Measurements from ENCODE around the gene GALNT14. TPM values are rescaled to one million over a fixed set of nuclear protein-coding genes. Genes with fewer than 3 reads are reported as not detected.

Gene GALNT14
- total and polyA plus RNA-seq, 9 of the 15 experiments (the other 6 are each of a cell fraction or from before 2014, with no cell fraction given) = 0.11 TPM; not detected in 8

- no peak for TF ChIP-seq NR1H2 (CRISPR knock-in tag; IDR thresholded peaks at IDR 0.05)
- TF ChIP-seq SAFB2 (IDR thresholded peaks at IDR 0.05; ENCODE audit: borderline replicate concordance, low read depth, low read length, severe bottlenecking) = no peak
- TF ChIP-seq PYGO2 (tag; IDR thresholded peaks at IDR 0.05) = no peak
- TF ChIP-seq MEF2A (IDR thresholded peaks at IDR 0.05; ENCODE audit: control insufficient read depth, low read depth, low read length) = no peak
- no peak for TF ChIP-seq ZC3H8 (IDR thresholded peaks at IDR 0.05)
Observed at GRCh38 chr2:30958918-30959265, 179.3 kb downstream of the GALNT14 start (continued).

- peaks cover 2 to 44% of the 10 kb centered on the region in 2 experiments; a peak in 4 of 5 replicates for H3K27me3 ChIP-seq (ENCODE audit: control insufficient read depth in 2 of 2, insufficient read depth in 2 of 2, low read length in 2 of 2)
- H3K9me1 ChIP-seq (ENCODE audit: control insufficient read depth, insufficient read depth, low read length) = no peaks in the 10 kb centered on the region
- no TSS peak for BruUV-seq (replicated peaks)
- ChIA-PET CTCF (ENCODE audit: low intra/inter-chr PET ratio) (no interaction called here), POLR2A (interaction anchor here (0.7 kb wide), 1 partner anchor 207 kb away, joined by 3 read pairs; no protein-coding TSS in a partner anchor)
- in situ Hi-C loops (cut with MboI) (no loop called here), intact Hi-C loops (cut with micrococcal nuclease) (no loop called here)
- H3K9me3 ChIP-seq (replicated peaks; ENCODE audit: control insufficient read depth, insufficient read depth, low read depth, low read length) = no peaks in the 10 kb centered on the region
- TF ChIP-seq ZNF224 (CRISPR knock-in tag; IDR thresholded peaks at IDR 0.05) = no peak
- no peak for TF ChIP-seq CEBPB (tag; IDR thresholded peaks at IDR 0.05)
- TF ChIP-seq SAFB (IDR thresholded peaks at IDR 0.05; ENCODE audit: borderline replicate concordance, low read depth, low read length) = no peak
- no peak for TF ChIP-seq CBFA2T3 (IDR thresholded peaks at IDR 0.05)
- TF ChIP-seq FOS (IDR thresholded peaks at IDR 0.05; ENCODE audit: extremely low read depth, insufficient read length) = no peak
- TF ChIP-seq ZNF263 (CRISPR knock-in tag; IDR thresholded peaks at IDR 0.05; ENCODE audit: borderline replicate concordance) = no peak
- TF ChIP-seq CBX2 (IDR thresholded peaks at IDR 0.05; ENCODE audit: insufficient read depth, low read length, poor library complexity, severe bottlenecking) = no peak
- ATAC-seq (no peak), DNase-seq (ENCODE audit: extremely low read depth in 1 of 4, low spot score in 3 of 4) (no peak), FAIRE-seq (no peak)
- H3K4me2 ChIP-seq (ENCODE audit: insufficient read depth, low read length) = no peak overlapping the region
- no peaks in the 10 kb centered on the region for H3K36me3 ChIP-seq (ENCODE audit: control insufficient read depth, insufficient read depth, low read length)
- H3K4me3 ChIP-seq = no peak overlapping the region
- no peaks in the 10 kb centered on the region for H3K4me1 ChIP-seq (replicated peaks in 1 of 2; ENCODE audit: control insufficient read depth in 2 of 2, insufficient read depth in 2 of 2, low read length in 2 of 2)
- H3K79me2 ChIP-seq (ENCODE audit: control insufficient read depth, insufficient read depth, low read length) = no peaks in the 10 kb centered on the region
- WGBS (ENCODE audit: insufficient coverage, low coverage, missing lambda C conversion rate) = under 1% methylated on average over 15 of the region's 15 CpGs
- H3K27ac ChIP-seq (ENCODE audit: extremely low read depth, low read depth, low read length) = no peak overlapping the region
- H4K20me1 ChIP-seq (replicated peaks; ENCODE audit: control insufficient read depth, insufficient read depth, low read length) = no peaks in the 10 kb centered on the region
- no peak overlapping the region for H2AFZ ChIP-seq (ENCODE audit: low read depth, low read length)
- H3K9ac ChIP-seq (ENCODE audit: insufficient read depth in 1 of 2, low read depth in 2 of 2, low read length in 2 of 2) = no peak overlapping the region
Observed at GRCh38 chr2:30958193-30958917, 179.9 kb downstream of the GALNT14 start.
